ENCODE results near the gene RINT1.
A peak's percentile ranks its signal among the peaks of the same experiment; 100 is the strongest.
"Not testable (repeated sequence)": the region's sequence is repeated elsewhere in the genome, so short reads cannot be mapped to it uniquely, and the experiment has no call there.

The RINT1 gene

GRCh38 chr7:105531792-105532671 is at the start of gene RINT1:
TSS of gene RINT1 (plus strand) at chr7:105532201. CDS start at chr7:105532316, 115 bp downstream.
- peak; percentile 85 to 88 for DNase-seq (ENCODE audit: low read depth in 2 of 2)

GRCh38 chr7:105487579-105488571 is 44.1 kb upstream of the RINT1 start:
- no peak for DNase-seq (ENCODE audit: low read depth in 2 of 2)

GRCh38 chr7:105489409-105489808 is 42.6 kb upstream of the RINT1 start:
- DNase-seq (ENCODE audit: low read depth in 2 of 2), result no peak

- no peak for DNase-seq (ENCODE audit: low read depth in 2 of 2)
Observed at GRCh38 chr7:105493196-105493922, 38.6 kb upstream of the RINT1 start.

GRCh38 chr7:105493923-105494315 is 38.1 kb upstream of the RINT1 start:
- no peak for DNase-seq (ENCODE audit: low read depth in 2 of 2)

- DNase-seq (ENCODE audit: low read depth in 2 of 2), result no peak
Observed at GRCh38 chr7:105496521-105496920, 35.5 kb upstream of the RINT1 start.

- DNase-seq (ENCODE audit: low read depth in 2 of 2), result no peak
Observed at GRCh38 chr7:105497016-105497415, 35.0 kb upstream of the RINT1 start.

GRCh38 chr7:105502173-105502572 is 29.8 kb upstream of the RINT1 start:
- no peak for DNase-seq (ENCODE audit: low read depth in 2 of 2)

GRCh38 chr7:105512415-105512814 is 19.6 kb upstream of the RINT1 start:
- DNase-seq (ENCODE audit: low read depth in 2 of 2), result no peak

- no peak for DNase-seq (ENCODE audit: low read depth in 2 of 2)
Observed at GRCh38 chr7:105512926-105513526, 19.0 kb upstream of the RINT1 start.

GRCh38 chr7:105515610-105516009 is 16.4 kb upstream of the RINT1 start:
- DNase-seq (ENCODE audit: low read depth in 2 of 2), result not testable (repeated sequence)

- no peak for DNase-seq (ENCODE audit: low read depth in 2 of 2)
Observed at GRCh38 chr7:105519353-105519752, 12.6 kb upstream of the RINT1 start.

- DNase-seq (ENCODE audit: low read depth in 2 of 2), result not testable (repeated sequence)
Observed at GRCh38 chr7:105520620-105521019, 11.4 kb upstream of the RINT1 start.

GRCh38 chr7:105521027-105521716 is 10.8 kb upstream of the RINT1 start:
- DNase-seq (ENCODE audit: low read depth in 2 of 2), result peak; percentile 28 to 52

GRCh38 chr7:105521717-105522463 is 10.1 kb upstream of the RINT1 start, which contains the start of gene PUS7:
TSS of gene PUS7 (minus strand) at chr7:105522271. CDS start at chr7:105508512, 13,759 bp downstream.
- peak; percentile 69 to 79 for DNase-seq (ENCODE audit: low read depth in 2 of 2)

- DNase-seq (ENCODE audit: low read depth in 2 of 2), result not testable (repeated sequence)
Observed at GRCh38 chr7:105524423-105524822, 7.6 kb upstream of the RINT1 start.

GRCh38 chr7:105524840-105525239 is 7.2 kb upstream of the RINT1 start:
- no peak for DNase-seq (ENCODE audit: low read depth in 2 of 2)

GRCh38 chr7:105527737-105528136 is 4.3 kb upstream of the RINT1 start:
- DNase-seq (ENCODE audit: low read depth in 2 of 2), result not testable (repeated sequence)

GRCh38 chr7:105530126-105530525 is 1.9 kb upstream of the RINT1 start:
- DNase-seq (ENCODE audit: low read depth in 2 of 2), result no peak

- DNase-seq (ENCODE audit: low read depth in 2 of 2), result no peak
Observed at GRCh38 chr7:105530546-105530945, 1.5 kb upstream of the RINT1 start.
